ENCODE data around the gene ELOVL4.

DNA sequence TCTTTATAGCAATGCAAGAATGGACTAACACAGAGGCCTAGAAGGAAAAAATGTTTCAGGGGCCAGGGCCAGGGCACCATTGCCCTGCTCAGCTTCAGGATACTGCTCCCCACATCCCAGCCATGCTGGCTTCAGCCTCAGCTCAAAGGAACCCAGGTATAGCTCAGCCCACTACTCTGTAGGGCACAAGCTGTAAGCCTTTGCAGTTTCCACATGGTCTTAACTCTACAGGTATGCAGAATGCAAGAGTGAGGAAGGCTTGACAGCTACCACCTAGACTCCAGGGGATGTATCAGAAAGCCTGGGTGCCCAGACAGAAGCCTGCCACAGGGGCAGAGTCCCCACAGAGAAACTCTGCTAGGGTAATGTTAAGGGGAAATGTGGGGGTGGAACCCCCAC lies 46.6 kb upstream of the ELOVL4 start:
- TF ChIP-seq CEBPB (IDR thresholded peaks at IDR 0.05; ENCODE audit: low read depth, low read length) (no peak), POLR2A (IDR thresholded peaks at IDR 0.05; ENCODE audit: low read depth, low read length) (no peak), MXI1 (IDR thresholded peaks at IDR 0.05; ENCODE audit: borderline replicate concordance, low read depth, low read length) (no peak), FOS (IDR thresholded peaks at IDR 0.05; ENCODE audit: low read depth, low read length) (no peak), CHD1 (IDR thresholded peaks at IDR 0.05; ENCODE audit: low read depth, low read length) (no peak), BHLHE40 (IDR thresholded peaks at IDR 0.05; ENCODE audit: low read depth, low read length) (no peak)
- TF ChIP-seq, protein P1, sequence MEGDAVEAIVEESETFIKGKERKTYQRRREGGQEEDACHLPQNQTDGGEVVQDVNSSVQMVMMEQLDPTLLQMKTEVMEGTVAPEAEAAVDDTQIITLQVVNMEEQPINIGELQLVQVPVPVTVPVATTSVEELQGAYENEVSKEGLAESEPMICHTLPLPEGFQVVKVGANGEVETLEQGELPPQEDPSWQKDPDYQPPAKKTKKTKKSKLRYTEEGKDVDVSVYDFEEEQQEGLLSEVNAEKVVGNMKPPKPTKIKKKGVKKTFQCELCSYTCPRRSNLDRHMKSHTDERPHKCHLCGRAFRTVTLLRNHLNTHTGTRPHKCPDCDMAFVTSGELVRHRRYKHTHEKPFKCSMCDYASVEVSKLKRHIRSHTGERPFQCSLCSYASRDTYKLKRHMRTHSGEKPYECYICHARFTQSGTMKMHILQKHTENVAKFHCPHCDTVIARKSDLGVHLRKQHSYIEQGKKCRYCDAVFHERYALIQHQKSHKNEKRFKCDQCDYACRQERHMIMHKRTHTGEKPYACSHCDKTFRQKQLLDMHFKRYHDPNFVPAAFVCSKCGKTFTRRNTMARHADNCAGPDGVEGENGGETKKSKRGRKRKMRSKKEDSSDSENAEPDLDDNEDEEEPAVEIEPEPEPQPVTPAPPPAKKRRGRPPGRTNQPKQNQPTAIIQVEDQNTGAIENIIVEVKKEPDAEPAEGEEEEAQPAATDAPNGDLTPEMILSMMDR (conservative IDR thresholded peaks at IDR 0.05; ENCODE audit: low read depth, low read length), result no peak

All from IMR-90 (cell line).